GM19452 (cell line): Measurements from ENCODE around the gene ETV6.

ENCODE experiments used
- ATAC-seq: cut with Tn5 transposase; IDR thresholded peaks from one replicate; pipeline ENCODE4 v1.9.1; 2021; ENCODE audit not compliant: unreplicated experiment

ETV6 gene

GRCh38 chr12:11756022-11756421 lies 106.5 kb downstream of the ETV6 start:
- no peak for ATAC-seq

GRCh38 chr12:11756523-11756922 lies 107.0 kb downstream of the ETV6 start:
- no peak for ATAC-seq

- ATAC-seq: no peak
Measured at GRCh38 chr12:11757095-11757494, 107.6 kb downstream of the ETV6 start.

- ATAC-seq: no peak
Measured at GRCh38 chr12:11757531-11757930, 108.1 kb downstream of the ETV6 start.

- ATAC-seq: no peak
Measured at GRCh38 chr12:11758087-11758486, 108.6 kb downstream of the ETV6 start.

GRCh38 chr12:11758510-11759493 lies 109.3 kb downstream of the ETV6 start:
- no peak for ATAC-seq

- no peak for ATAC-seq
Measured at GRCh38 chr12:11759494-11759878, 110.0 kb downstream of the ETV6 start.

- ATAC-seq: no peak
Measured at GRCh38 chr12:11759899-11760298, 110.4 kb downstream of the ETV6 start.

GRCh38 chr12:11761869-11762567 lies 112.5 kb downstream of the ETV6 start:
- peak; percentile 52 for ATAC-seq

GRCh38 chr12:11762723-11763326 lies 113.4 kb downstream of the ETV6 start:
- ATAC-seq: no peak

- no peak for ATAC-seq
Measured at GRCh38 chr12:11763760-11764520, 114.5 kb downstream of the ETV6 start.

- ATAC-seq: no peak
Measured at GRCh38 chr12:11764837-11765236, 115.4 kb downstream of the ETV6 start.

- ATAC-seq: peak; percentile 33
Measured at GRCh38 chr12:11765421-11765816, 115.9 kb downstream of the ETV6 start.

GRCh38 chr12:11765817-11766794 lies 116.6 kb downstream of the ETV6 start:
- ATAC-seq: peak; percentile 72

GRCh38 chr12:11767029-11767724 lies 117.7 kb downstream of the ETV6 start:
- no peak for ATAC-seq

- ATAC-seq: no peak
Measured at GRCh38 chr12:11767798-11768197, 118.3 kb downstream of the ETV6 start.

GRCh38 chr12:11768233-11768965 lies 118.9 kb downstream of the ETV6 start:
- no peak for ATAC-seq

GRCh38 chr12:11769723-11770514 lies 120.4 kb downstream of the ETV6 start:
- no peak for ATAC-seq
